Left lung (tissue), 10 donors: Measurements from ENCODE around the gene TSSK6. TPM values are rescaled to one million over a fixed set of nuclear protein-coding genes. Genes with fewer than 3 reads are reported as not detected.

Source experiments
- ATAC-seq: fragments of 200-7000 bp; cut with Tn5 transposase; one replicate; pipeline ENCODE4 v1.9.1; 2020; ENCODE audit warnings: moderate library complexity
- DNase-seq, 4 donors: peaks; one replicate each; pipeline ENCODE4 v3.0.0-alpha.2; 2013 to 2020
- H3K27ac ChIP-seq, 2 donors: fragments of 200-600 bp; sonication (generic) in 1 of 2; one replicate each; pipeline versions ENCODE4 v1.5.0 to v1.8.0; 2020 to 2021
- H3K27me3 ChIP-seq, 2 donors: fragments of 200-600 bp; sonication (generic) in 1 of 2; one replicate each; pipeline versions ENCODE4 v1.5.0 to v1.8.0; 2020 to 2021
- H3K36me3 ChIP-seq, 2 donors: fragments of 200-600 bp; sonication (generic) in 1 of 2; one replicate each; pipeline versions ENCODE4 v1.5.0 to v1.8.0; 2020 to 2021
- H3K4me1 ChIP-seq, 2 donors: fragments of 200-600 bp; one replicate each; pipeline ENCODE4 v1.8.0; 2021
- H3K4me3 ChIP-seq, 2 donors: fragments of 200-600 bp; sonication (generic) in 1 of 2; one replicate each; pipeline versions ENCODE4 v1.5.0 to v1.8.0; 2020 to 2021; ENCODE audit warnings: mild to moderate bottlenecking in 1 of 2
- H3K9me3 ChIP-seq, 2 donors: fragments of 200-600 bp; sonication (generic) in 1 of 2; one replicate each; pipeline versions ENCODE4 v1.5.0 to v1.8.0; 2020 to 2021
- CTCF ChIP-seq, 2 donors: fragments of 200-600 bp; sonication (generic) in 1 of 2; IDR thresholded peaks; one replicate each; pipeline versions ENCODE4 v1.5.0 to v1.8.0; 2021; ENCODE audit warnings: antibody characterized with exemption in 2 of 2
- intact Hi-C, 2 donors: fragments of 100-400 bp; cut with DNase I; formaldehyde crosslinking; loops; one replicate each; pipeline versions ENCODE4 v1.11.2 to v1.14.2; 2022
- polyA plus RNA-seq, 6 donors: library from polyadenylated mRNA; unstranded; fragments of 120-200 nt; gene quantifications; one replicate each; pipeline ENCODE4 v1.2.1, GENCODE V29; 2013; ENCODE audit not compliant: insufficient read length in 6 of 6
- total RNA-seq, 2 donors: library from RNA; stranded (reverse); fragmentation: NEBNext Ultra II Directional; extraction: Animal tissue kit (Norgen Biotek cat#: 25700); gene quantifications; one replicate each; pipeline ENCODE4 v1.2.1, GENCODE V29; 2021
- donor health status: DM: no; HTN: yes; CAD: no.
- donor health status: DM: no; HTN: no; CAD: no.

TSSK6 gene
- total and polyA plus RNA-seq, 8 donors, result 0.67 to 1.4 (median 1.2) TPM

DNA sequence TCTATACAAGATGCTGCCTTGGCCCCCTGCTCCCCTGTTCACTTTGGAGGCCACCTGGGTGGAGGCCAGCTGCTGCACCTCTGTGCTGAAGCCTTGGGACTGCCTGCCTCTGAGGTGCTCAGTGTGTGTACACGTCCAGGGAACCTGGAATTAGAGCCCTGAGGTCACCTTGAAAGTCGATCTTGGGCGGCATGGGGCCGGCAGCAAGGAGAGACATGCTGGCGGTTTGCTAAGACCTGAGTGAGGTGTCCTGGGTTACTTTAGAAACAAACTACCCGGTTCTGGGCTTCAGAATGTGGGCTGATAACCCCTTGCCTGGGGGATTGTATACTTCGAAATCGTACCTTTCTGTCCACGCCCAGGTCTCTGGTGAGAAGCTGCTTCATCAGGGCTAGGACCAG, 25.5 kb downstream of the TSSK6 start:
- Histone ChIP-seq H3K9me3 (no peaks in the 10 kb centered on the region), H3K4me1 (peaks cover 18 to 52% of the 10 kb centered on the region in 2 donors), H3K36me3 (peaks cover 0 to 51% of the 10 kb centered on the region in 2 donors), H3K4me3 (no peak overlapping the region), H3K27me3 (no peaks in the 10 kb centered on the region), H3K27ac (peak overlapping the region; percentile 67 to 86)
- no peak for TF ChIP-seq CTCF (IDR thresholded peaks at IDR 0.05)
- ATAC-seq, result peak; percentile 2
- intact Hi-C loops, result loop anchor here in 1 of 2 donors (5.0 kb wide), 1 partner anchor 123 kb away; no protein-coding TSS in a partner anchor
- peak in 1 of 4 donors; percentile 59 for DNase-seq

GRCh38 chr19:19488875-19489690, 26.3 kb downstream of the TSSK6 start:
- Histone ChIP-seq H3K4me1 (peaks cover 18 to 55% of the 10 kb centered on the region in 2 donors), H3K9me3 (no peaks in the 10 kb centered on the region), H3K4me3 (no peak overlapping the region), H3K27me3 (no peaks in the 10 kb centered on the region), H3K36me3 (peaks cover 0 to 44% of the 10 kb centered on the region in 2 donors), H3K27ac (peak overlapping the region; percentile 67 to 86)
- intact Hi-C loops, result no loop called here
- DNase-seq, result peak; percentile 74 to 89 (median 86)
- TF ChIP-seq CTCF (IDR thresholded peaks at IDR 0.05), result no peak
- peak; percentile 41 for ATAC-seq

GRCh38 chr19:19487950-19488874, 27.1 kb downstream of the TSSK6 start:
- peaks cover 18 to 55% of the 10 kb centered on the region in 2 donors for H3K4me1 ChIP-seq
- no peak overlapping the region for H3K4me3 ChIP-seq
- H3K27ac ChIP-seq, result peak overlapping the region; percentile 67 to 86
- ATAC-seq (peak; percentile 5), DNase-seq (peak in 1 of 4 donors; percentile 50)
- peaks cover 0 to 38% of the 10 kb centered on the region in 2 donors for H3K36me3 ChIP-seq
- intact Hi-C loops, result no loop called here
- no peaks in the 10 kb centered on the region for H3K27me3 ChIP-seq
- no peak for TF ChIP-seq CTCF (IDR thresholded peaks at IDR 0.05)
- H3K9me3 ChIP-seq, result no peaks in the 10 kb centered on the region

DNA sequence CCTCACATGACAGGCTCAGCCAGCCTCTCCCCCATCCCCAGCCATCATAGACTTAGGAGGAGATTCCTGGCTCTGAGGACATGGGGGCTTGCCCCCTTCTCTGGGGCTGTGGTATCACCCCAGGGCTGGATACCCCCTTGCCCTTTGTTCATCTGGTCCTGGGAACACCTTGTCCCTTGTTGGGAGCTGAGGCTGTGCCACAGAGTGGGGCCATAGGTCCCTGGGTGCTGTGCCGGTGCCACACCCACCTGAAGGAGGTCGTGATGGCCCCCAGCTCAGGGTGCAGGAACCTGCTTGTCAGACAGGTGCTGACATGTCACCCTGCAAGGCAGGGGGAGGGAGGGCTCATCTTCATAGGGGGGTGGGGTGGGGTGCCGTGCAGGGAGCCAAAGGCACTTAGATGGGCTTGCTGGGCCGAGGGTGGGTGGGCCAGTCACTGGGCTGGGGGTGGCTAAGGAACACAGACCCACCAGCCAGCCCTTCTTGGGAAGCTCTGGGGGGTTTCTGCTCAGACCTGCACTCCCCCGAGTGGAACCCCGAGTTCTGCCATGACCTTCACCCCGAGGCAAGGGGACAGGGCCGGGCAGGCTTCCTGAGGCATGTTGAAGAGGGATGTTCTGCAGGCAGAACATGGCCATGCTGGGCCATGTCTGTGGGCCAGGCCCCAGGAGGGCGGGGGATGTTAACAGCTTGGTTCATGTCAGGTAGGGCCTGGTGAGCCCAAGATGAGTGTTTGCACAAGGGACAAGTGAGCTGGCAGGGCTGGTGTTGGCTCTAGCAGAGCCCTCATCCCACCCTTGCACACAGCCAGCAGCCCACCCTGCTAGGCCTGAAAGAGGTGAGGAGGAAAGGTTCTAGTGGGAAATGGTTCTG, 28.0 kb downstream of the TSSK6 start:
- peak in 1 of 4 donors; percentile 75 for DNase-seq
- H3K27me3 ChIP-seq, result no peaks in the 10 kb centered on the region
- no peaks in the 10 kb centered on the region for H3K9me3 ChIP-seq
- peaks cover 0 to 38% of the 10 kb centered on the region in 2 donors for H3K36me3 ChIP-seq
- H3K4me3 ChIP-seq, result no peak overlapping the region
- peak overlapping the region in 1 of 2 donors; percentile 86 for H3K27ac ChIP-seq
- intact Hi-C loops, result no loop called here
- H3K4me1 ChIP-seq, result peaks cover 18 to 55% of the 10 kb centered on the region in 2 donors
- ATAC-seq, result peak; percentile 29
- TF ChIP-seq CTCF (IDR thresholded peaks at IDR 0.05), result no peak
